HEK293T (cell line): ENCODE results near the gene KLHL9.
"Not testable (repeated sequence)": the region's sequence is repeated elsewhere in the genome, so short reads cannot be mapped to it uniquely, and the experiment has no call there.

Source experiments
- CTCF ChIA-PET: fragments of 350-600 bp; formaldehyde crosslinking; extraction: SDS; loops from one replicate; lab custom pipeline; 2021; ENCODE audit warnings: antibody characterized with exemption, inconsistent platforms; lab: Yijun Ruan, JAX
- POLR2A ChIA-PET: fragments of 350-600 bp; formaldehyde crosslinking; extraction: SDS; loops from one replicate; lab custom pipeline; 2020; ENCODE audit warnings: antibody characterized with exemption, inconsistent platforms; lab: Yijun Ruan, JAX
- DNase-seq: peaks from one replicate; pipeline ENCODE4 v3.0.0; 2012; ENCODE audit warnings: mixed read lengths; ENCODE audit errors: extremely low spot score
- ARNT ChIP-seq: fragments of 450-650 bp; IDR thresholded peaks from 2 replicates; pipeline ENCODE4 v1.6.1; 2017; ENCODE audit warnings: mild to moderate bottlenecking
- BHLHE40 ChIP-seq: fragments of 450-650 bp; IDR thresholded peaks from 2 replicates; pipeline ENCODE4 v1.6.1; 2016; ENCODE audit warnings: mild to moderate bottlenecking, moderate library complexity, borderline replicate concordance
- CTBP1 ChIP-seq: fragments of 450-650 bp; IDR thresholded peaks from 2 replicates; pipeline ENCODE4 v1.6.1; 2016; ENCODE audit warnings: borderline replicate concordance
- ELF4 ChIP-seq: fragments of 450-650 bp; IDR thresholded peaks from 2 replicates; pipeline ENCODE4 v1.6.1; 2017; ENCODE audit warnings: antibody characterized with exemption
- FOXA1 ChIP-seq: fragments of 450-650 bp; IDR thresholded peaks from 2 replicates; pipeline ENCODE4 v1.6.1; 2016; ENCODE audit warnings: mild to moderate bottlenecking
- FOXK2 ChIP-seq: fragments of 450-650 bp; IDR thresholded peaks from 2 replicates; pipeline ENCODE4 v1.6.1; 2016; ENCODE audit warnings: mild to moderate bottlenecking
- FOXM1 ChIP-seq: fragments of 450-650 bp; IDR thresholded peaks from 2 replicates; pipeline ENCODE4 v1.6.1; 2017; ENCODE audit warnings: mild to moderate bottlenecking, borderline replicate concordance
- HDGF ChIP-seq: fragments of 450-650 bp; IDR thresholded peaks from 2 replicates; pipeline ENCODE4 v1.6.1; 2017; ENCODE audit warnings: antibody characterized with exemption, borderline replicate concordance
- L3MBTL2 ChIP-seq: fragments of 450-650 bp; conservative IDR thresholded peaks from 2 replicates; pipeline ENCODE4 v1.6.1; 2016; ENCODE audit warnings: mild to moderate bottlenecking
- LEF1 ChIP-seq: fragments of 450-650 bp; IDR thresholded peaks from 2 replicates; pipeline ENCODE4 v1.6.1; 2017; ENCODE audit warnings: mild to moderate bottlenecking, borderline replicate concordance
- NFRKB ChIP-seq: fragments of 450-650 bp; IDR thresholded peaks from 2 replicates; pipeline ENCODE4 v1.6.1; 2016; ENCODE audit warnings: mild to moderate bottlenecking, moderate library complexity
- SP1 ChIP-seq: fragments of 450-650 bp; IDR thresholded peaks from 2 replicates; pipeline ENCODE4 v1.6.1; 2017
- SUZ12 ChIP-seq: fragments of 450-650 bp; IDR thresholded peaks from 2 replicates; pipeline ENCODE4 v1.6.1; 2016; ENCODE audit warnings: mild to moderate bottlenecking
- TARDBP ChIP-seq: fragments of 450-650 bp; IDR thresholded peaks from 2 replicates; pipeline ENCODE4 v1.6.1; 2016
- ZNF384 ChIP-seq: fragments of 450-650 bp; IDR thresholded peaks from 2 replicates; pipeline ENCODE4 v1.6.1; 2016
- TF ChIP-seq, protein P1 (sequence below): fragments of 450-650 bp; IDR thresholded peaks from 2 replicates; pipeline ENCODE4 v1.6.1; 2016

KLHL9 gene

DNA sequence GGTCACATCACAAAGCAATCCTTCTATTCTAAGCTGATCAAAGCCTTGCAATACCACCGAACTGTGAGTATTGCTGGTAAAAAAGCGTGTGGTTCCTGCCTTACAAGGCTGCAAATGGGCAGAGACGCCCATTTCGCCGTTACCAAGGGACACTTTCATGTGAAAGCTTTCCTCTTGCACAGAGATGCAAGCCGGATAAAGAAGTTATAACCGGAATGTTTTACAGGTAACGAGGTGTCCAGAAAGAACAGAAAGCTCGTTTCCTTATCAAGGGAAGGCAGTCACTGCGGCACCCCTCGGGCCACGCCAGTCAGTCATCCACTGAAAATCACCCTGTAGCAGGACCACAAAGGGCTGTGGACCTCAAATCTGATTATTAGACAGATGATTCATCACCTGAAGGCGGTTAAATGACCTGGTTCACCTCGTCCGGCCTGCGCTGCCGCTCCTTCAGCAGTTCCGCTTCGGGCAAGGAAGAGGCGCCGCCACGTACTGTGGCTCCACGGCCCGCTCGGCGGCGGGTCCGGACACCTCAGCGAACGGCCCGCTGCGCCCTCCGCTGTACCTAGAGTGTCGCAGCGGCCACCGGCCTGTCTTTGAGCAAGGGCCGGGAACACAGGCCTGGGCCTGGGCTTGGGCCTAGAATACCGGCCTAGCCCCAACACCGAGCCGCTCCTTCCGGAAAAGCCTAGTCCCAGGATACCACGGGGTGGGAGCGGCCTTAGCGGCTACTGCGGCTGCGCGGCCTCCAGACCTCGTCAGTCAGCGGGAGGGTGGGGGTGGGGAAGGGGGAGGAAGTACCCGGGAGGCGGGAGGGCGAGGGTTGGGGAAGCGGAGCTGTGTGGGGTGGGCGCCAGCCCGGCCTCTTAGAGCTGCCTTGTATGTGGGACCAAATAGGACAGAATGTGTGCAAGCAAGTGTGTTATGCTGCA, at the start of gene KLHL9:
TSS of gene KLHL9 (minus strand) at position 704 of the 932 bp plus-strand sequence. CDS start at position 159, 545 bp downstream.
- TF ChIP-seq CTBP1 (no peak), BHLHE40 (no peak), ZNF384 (no peak), ELF4 (peak; percentile 50; the same call in 1 of the 2 replicates), SP1 (no peak), FOXK2 (no peak), ARNT (no peak), L3MBTL2 (peak; percentile 63), NFRKB (no peak), FOXA1 (no peak), HDGF (no peak)
- TF ChIP-seq, protein P1, sequence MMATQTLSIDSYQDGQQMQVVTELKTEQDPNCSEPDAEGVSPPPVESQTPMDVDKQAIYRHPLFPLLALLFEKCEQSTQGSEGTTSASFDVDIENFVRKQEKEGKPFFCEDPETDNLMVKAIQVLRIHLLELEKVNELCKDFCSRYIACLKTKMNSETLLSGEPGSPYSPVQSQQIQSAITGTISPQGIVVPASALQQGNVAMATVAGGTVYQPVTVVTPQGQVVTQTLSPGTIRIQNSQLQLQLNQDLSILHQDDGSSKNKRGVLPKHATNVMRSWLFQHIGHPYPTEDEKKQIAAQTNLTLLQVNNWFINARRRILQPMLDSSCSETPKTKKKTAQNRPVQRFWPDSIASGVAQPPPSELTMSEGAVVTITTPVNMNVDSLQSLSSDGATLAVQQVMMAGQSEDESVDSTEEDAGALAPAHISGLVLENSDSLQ = no peak
- ChIA-PET CTCF (interaction anchor here (1.0 to 1.1 kb wide), 2 partner anchors 68 to 82 kb away, joined by 4 read pairs; no protein-coding TSS in a partner anchor), POLR2A (interaction anchor here (0.7 to 1.2 kb wide), 4 partner anchors 12 to 71 kb away, joined by 3 read pairs; no protein-coding TSS in a partner anchor)
- DNase-seq = peak; percentile 96

GRCh38 chr9:21383627-21384026, 48.4 kb upstream of the KLHL9 start:
- TF ChIP-seq CTBP1 (no peak), ARNT (no peak), FOXK2 (no peak), FOXM1 (no peak), HDGF (no peak), FOXA1 (no peak), SUZ12 (no peak), ELF4 (no peak), L3MBTL2 (no peak), NFRKB (no peak), ZNF384 (no peak), LEF1 (no peak), TARDBP (no peak), BHLHE40 (no peak)
- TF ChIP-seq, protein P1 = no peak
- ChIA-PET POLR2A (no interaction called here), CTCF (no interaction called here)
- no peak for DNase-seq

GRCh38 chr9:21381448-21382339, 46.5 kb upstream of the KLHL9 start:
- no peak for DNase-seq
- no peak for TF ChIP-seq BHLHE40
- no peak for TF ChIP-seq SP1
- no peak for TF ChIP-seq FOXK2
- CTCF ChIA-PET = no interaction called here
- POLR2A ChIA-PET = no interaction called here

DNA sequence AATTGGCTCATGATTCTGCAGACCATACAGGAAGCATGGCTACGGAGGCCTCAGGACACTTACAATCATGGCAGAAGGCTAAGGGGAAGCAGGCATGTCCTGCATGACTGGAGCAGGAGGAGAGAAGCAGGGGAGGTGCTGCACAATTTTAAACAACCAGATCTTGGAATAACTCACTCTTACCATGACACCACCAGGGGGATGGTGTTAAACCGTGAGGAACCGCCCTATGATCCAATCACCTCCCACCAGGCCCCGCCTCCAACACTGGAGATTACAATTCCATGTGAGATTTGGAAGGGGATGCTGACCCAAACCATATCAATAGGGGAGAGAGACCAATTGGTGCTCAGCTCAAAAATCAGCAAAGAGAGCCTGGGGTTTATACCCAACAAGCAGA, 36.3 kb upstream of the KLHL9 start:
- POLR2A ChIA-PET, DNase-seq, CTCF ChIA-PET: not testable (repeated sequence)

DNA sequence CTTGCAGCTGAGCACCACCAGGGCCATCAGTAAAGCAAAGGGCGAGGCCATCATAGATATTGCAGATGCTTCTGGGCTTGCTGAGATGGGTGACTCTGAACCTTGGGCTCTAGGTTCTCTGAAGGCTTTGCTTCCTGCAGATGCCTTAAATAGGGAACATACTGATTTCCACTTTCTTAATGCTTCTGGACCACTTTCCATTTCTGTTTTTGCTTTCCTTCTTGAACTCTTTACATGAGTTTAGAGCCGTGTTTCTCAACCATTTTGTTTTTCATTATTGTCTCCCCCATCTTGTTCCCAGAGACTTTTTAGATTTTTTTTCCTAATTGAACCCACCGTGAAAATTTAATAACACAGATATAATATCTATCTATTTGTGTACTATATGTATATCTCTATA, 32.8 kb upstream of the KLHL9 start, which contains the start of gene IFNA13:
TSS of gene IFNA13 (minus strand) at position 101 of the 400 bp plus-strand sequence. CDS start at position 54, 47 bp downstream.
- no peak for DNase-seq
- CTCF ChIA-PET = no interaction called here
- POLR2A ChIA-PET = no interaction called here
- TF ChIP-seq, protein P1 = no peak
- TF ChIP-seq SUZ12 = no peak
- no peak for TF ChIP-seq TARDBP
- no peak for TF ChIP-seq FOXM1
- no peak for TF ChIP-seq HDGF
- no peak for TF ChIP-seq CTBP1
- no peak for TF ChIP-seq FOXK2
- TF ChIP-seq NFRKB = no peak
- TF ChIP-seq ZNF384 = no peak
- no peak for TF ChIP-seq ELF4
- TF ChIP-seq LEF1 = no peak
- no peak for TF ChIP-seq L3MBTL2
- TF ChIP-seq SP1 = no peak
- TF ChIP-seq ARNT = no peak

GRCh38 chr9:21367169-21367568, 32.0 kb upstream of the KLHL9 start:
- POLR2A ChIA-PET, DNase-seq, CTCF ChIA-PET: not testable (repeated sequence)
